ENCODE measurements around the gene CACNG6. TPM values are rescaled to one million over a fixed set of nuclear protein-coding genes. Genes with fewer than 3 reads are reported as not detected.
A peak's percentile ranks its signal among the peaks of the same experiment; 100 is the strongest.

Gene CACNG6
- total and polyA plus RNA-seq, 3 experiments from 2014 or later, result not detected

DNA sequence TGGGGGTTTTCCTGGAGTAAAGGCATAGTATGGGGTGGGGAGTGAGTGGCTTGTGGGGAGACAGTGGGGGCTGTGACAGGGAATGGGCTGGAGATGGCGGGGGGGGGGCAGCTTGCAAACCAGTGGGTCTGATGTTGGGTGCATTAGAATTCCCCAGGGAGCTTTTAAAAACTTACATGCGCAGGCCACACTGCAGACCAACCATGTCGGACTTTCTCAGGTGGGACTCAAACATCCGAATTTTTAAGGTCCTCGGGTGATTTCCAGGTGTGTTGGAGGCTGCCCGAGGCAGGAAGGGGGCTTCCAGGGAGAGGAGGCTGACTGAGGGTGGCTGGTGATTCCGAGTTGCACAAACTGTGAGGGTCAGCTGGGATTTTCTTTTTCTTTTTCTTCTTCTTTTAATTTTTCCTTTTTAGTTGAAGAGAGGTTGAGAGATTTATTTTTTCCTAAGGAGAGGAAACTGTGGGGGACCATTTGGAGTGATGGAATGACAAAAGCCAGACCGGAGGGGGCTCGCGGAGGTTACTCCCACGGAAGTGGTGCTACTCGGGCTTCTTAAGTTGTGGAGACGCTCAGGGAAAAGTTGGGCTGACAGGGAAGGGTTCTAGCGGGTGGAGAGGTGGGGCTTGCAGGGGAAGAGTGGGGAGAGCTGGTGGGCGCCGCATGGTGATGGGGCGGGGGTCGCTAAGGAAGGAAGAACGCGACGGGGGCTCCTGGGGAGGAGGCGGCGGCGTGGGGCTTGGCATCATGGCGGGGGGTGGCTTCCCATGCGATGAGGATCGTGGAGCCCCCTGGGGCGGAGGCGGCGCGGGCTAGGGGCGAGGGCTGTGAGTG is 29.7 kb upstream of the CACNG6 start:
- CTCF ChIA-PET, result no interaction called here
- POLR2A ChIA-PET, result no interaction called here
- no peak overlapping the region for H3K27ac ChIP-seq (ENCODE audit: low read depth, low read length)
- DNase-seq, result no peak
- no peaks in the 10 kb centered on the region for H3K36me3 ChIP-seq (ENCODE audit: insufficient read depth, low read length)
- H3K4me1 ChIP-seq (ENCODE audit: insufficient read depth, low read length), result no peaks in the 10 kb centered on the region
- peaks cover 62 to 79% of the 10 kb centered on the region in 2 donors for H3K27me3 Mint-ChIP-seq
- no peak overlapping the region for H3K4me3 ChIP-seq (ENCODE audit: low read length)
- H3K9me3 ChIP-seq (ENCODE audit: low read length), result no peaks in the 10 kb centered on the region
- no peak overlapping the region for H3K4me3 Mint-ChIP-seq
- H3K4me1 Mint-ChIP-seq, result peaks cover 3 to 14% (median 7%) of the 10 kb centered on the region in 3 donors
- no peaks in the 10 kb centered on the region for H3K36me3 Mint-ChIP-seq
- H3K27ac Mint-ChIP-seq, result no peak overlapping the region
- peaks cover 31% of the 10 kb centered on the region for H3K27me3 ChIP-seq (ENCODE audit: insufficient read depth, low read length, poor library complexity, severe bottlenecking)
- H3K9me3 Mint-ChIP-seq, result peaks cover 0 to 2% (median 0%) of the 10 kb centered on the region in 5 donors

DNA sequence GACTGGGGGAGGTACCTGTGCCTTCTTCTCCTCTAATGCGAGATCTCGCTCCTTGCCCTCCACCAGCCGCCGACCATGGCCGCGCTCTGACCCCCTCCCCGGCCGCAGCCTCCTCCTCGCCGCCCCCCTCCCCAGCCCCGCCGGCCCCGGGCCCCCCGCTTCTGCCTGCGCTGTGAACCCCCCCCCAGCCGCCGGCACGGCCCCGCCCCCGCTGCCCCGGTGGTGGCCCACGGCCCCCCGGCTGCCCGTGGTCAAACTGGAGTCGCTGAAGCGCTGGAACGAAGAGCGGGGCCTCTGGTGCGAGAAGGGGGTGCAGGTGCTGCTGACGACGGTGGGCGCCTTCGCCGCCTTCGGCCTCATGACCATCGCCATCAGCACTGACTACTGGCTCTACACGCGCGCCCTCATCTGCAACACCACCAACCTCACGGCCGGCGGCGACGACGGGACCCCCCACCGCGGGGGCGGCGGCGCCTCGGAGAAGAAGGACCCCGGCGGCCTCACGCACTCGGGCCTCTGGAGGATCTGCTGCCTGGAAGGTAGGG is 28.5 kb upstream of the CACNG6 start, which contains the start of gene CACNG8:
TSS of gene CACNG8 (plus strand) at position 51 of the 545 bp plus-strand sequence.
- Histone ChIP-seq H3K9me3 (ENCODE audit: low read length) (no peaks in the 10 kb centered on the region), H3K4me1 (ENCODE audit: insufficient read depth, low read length) (no peaks in the 10 kb centered on the region), H3K4me3 (ENCODE audit: low read length) (no peak within 1 kb of the TSS), H3K27me3 (ENCODE audit: insufficient read depth, low read length, poor library complexity, severe bottlenecking) (peaks cover 34% of the 10 kb centered on the region), H3K36me3 (ENCODE audit: insufficient read depth, low read length) (no peaks in the 10 kb centered on the region), H3K27ac (ENCODE audit: low read depth, low read length) (no peak within 1 kb of the TSS)
- H3K4me1 Mint-ChIP-seq, result peaks cover 3 to 10% (median 5%) of the 10 kb centered on the region in 3 donors
- H3K9me3 Mint-ChIP-seq, result peaks cover 0 to 2% (median 0%) of the 10 kb centered on the region in 5 donors
- no peaks in the 10 kb centered on the region for H3K36me3 Mint-ChIP-seq
- H3K4me3 Mint-ChIP-seq, result no peak within 1 kb of the TSS
- peak within 1 kb of the TSS in 1 of 8 donors; percentile 65 for H3K27ac Mint-ChIP-seq
- POLR2A ChIA-PET, result no interaction called here
- CTCF ChIA-PET, result no interaction called here
- DNase-seq, result no peak
- peaks cover 53 to 77% of the 10 kb centered on the region in 2 donors for H3K27me3 Mint-ChIP-seq

DNA sequence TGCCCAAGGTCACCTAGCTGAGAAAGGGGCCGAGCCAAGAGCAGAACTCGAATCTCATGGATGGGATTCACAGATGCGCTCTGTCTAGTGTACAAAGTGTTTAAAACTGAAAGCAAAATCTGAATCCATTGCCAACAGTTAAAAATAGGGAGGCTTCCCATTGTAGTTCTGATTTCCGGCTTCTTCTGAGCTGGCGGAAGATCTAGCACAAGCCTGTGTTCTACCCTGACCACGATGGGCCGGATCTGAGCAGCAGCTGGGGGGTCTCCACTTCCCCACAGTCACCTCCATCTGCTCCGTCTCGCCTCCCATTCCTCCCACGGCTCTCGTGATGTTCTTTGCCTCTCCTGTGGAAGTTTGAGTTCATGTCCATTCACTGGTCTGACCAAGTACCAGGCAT is 26.3 kb upstream of the CACNG6 start:
- no peaks in the 10 kb centered on the region for H3K36me3 Mint-ChIP-seq
- ChIA-PET CTCF (interaction anchor here (1.2 kb wide), 1 partner anchor 59 kb away, joined by 3 read pairs; no protein-coding TSS in a partner anchor), POLR2A (no interaction called here)
- no peaks in the 10 kb centered on the region for H3K9me3 Mint-ChIP-seq
- H3K27me3 ChIP-seq (ENCODE audit: insufficient read depth, low read length, poor library complexity, severe bottlenecking), result peaks cover 26% of the 10 kb centered on the region
- peaks cover 0 to 6% (median 4%) of the 10 kb centered on the region in 3 donors for H3K4me1 Mint-ChIP-seq
- peaks cover 42 to 62% of the 10 kb centered on the region in 2 donors for H3K27me3 Mint-ChIP-seq
- DNase-seq, result no peak
- no peaks in the 10 kb centered on the region for H3K4me1 ChIP-seq (ENCODE audit: insufficient read depth, low read length)
- no peak overlapping the region for H3K4me3 ChIP-seq (ENCODE audit: low read length)
- no peaks in the 10 kb centered on the region for H3K9me3 ChIP-seq (ENCODE audit: low read length)
- H3K27ac ChIP-seq (ENCODE audit: low read depth, low read length), result no peak overlapping the region
- no peaks in the 10 kb centered on the region for H3K36me3 ChIP-seq (ENCODE audit: insufficient read depth, low read length)
- peak overlapping the region in 3 of 8 donors; percentile 27 to 62 (median 60) for H3K27ac Mint-ChIP-seq
- no peak overlapping the region for H3K4me3 Mint-ChIP-seq

DNA sequence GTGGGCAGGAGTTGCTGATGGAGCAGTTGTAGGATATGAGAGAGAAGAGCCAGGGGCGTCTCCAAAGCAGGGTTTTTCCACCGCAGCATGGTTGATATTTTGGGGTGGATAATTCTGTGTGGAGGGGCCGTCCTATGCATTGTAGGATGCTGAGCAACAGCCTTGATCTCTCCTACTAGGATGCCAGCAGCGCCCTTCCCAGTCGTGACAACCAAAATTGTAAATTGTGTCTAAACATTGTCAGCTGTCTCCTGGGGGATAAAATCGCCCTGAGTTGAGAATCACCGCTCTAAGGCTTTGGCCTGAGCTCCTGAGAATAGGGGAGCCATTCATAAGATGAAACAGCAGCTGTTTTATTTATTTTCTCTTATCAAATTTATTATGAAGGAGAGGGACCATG is 24.5 kb upstream of the CACNG6 start:
- Histone ChIP-seq H3K36me3 (ENCODE audit: insufficient read depth, low read length) (no peaks in the 10 kb centered on the region), H3K4me3 (ENCODE audit: low read length) (no peak overlapping the region), H3K4me1 (ENCODE audit: insufficient read depth, low read length) (no peaks in the 10 kb centered on the region), H3K27ac (ENCODE audit: low read depth, low read length) (no peak overlapping the region), H3K27me3 (ENCODE audit: insufficient read depth, low read length, poor library complexity, severe bottlenecking) (peaks cover 16% of the 10 kb centered on the region), H3K9me3 (ENCODE audit: low read length) (no peaks in the 10 kb centered on the region)
- H3K4me3 Mint-ChIP-seq, result no peak overlapping the region
- POLR2A ChIA-PET, result no interaction called here
- CTCF ChIA-PET, result no interaction called here
- DNase-seq, result no peak
- H3K4me1 Mint-ChIP-seq, result peaks cover 0 to 6% (median 4%) of the 10 kb centered on the region in 3 donors
- peaks cover 0 to 3% (median 0%) of the 10 kb centered on the region in 5 donors for H3K9me3 Mint-ChIP-seq
- no peaks in the 10 kb centered on the region for H3K36me3 Mint-ChIP-seq
- H3K27me3 Mint-ChIP-seq, result peaks cover 25 to 47% of the 10 kb centered on the region in 2 donors
- no peak overlapping the region for H3K27ac Mint-ChIP-seq

DNA sequence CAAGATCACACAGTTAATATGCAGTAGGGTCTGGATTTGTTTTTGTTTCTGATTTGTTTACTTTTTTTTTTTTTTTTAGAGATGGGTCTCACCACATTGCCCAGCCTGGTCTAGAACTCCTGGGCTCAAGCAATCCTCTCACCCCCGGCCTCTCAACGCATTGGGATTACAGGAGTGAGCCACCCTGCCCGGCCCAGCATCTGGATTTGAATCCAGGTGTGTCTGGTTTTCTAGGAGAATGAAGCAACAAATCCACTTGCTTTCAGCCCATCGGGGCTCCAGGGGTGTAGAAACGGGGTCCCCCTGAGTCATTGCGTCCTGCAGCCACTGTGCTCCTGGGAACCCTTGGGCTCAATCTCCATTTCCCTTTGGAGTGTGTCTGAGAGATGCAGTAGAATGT is 22.1 kb upstream of the CACNG6 start:
- ChIA-PET POLR2A (no interaction called here), CTCF (no interaction called here)
- Mint-ChIP-seq H3K4me3 (no peak overlapping the region), H3K4me1 (peaks cover 0 to 6% (median 4%) of the 10 kb centered on the region in 3 donors), H3K27me3 (peaks cover 24 to 44% of the 10 kb centered on the region in 2 donors), H3K27ac (no peak overlapping the region), H3K9me3 (peaks cover 0 to 3% (median 0%) of the 10 kb centered on the region in 5 donors), H3K36me3 (no peaks in the 10 kb centered on the region)
- Histone ChIP-seq H3K9me3 (ENCODE audit: low read length) (no peaks in the 10 kb centered on the region), H3K27ac (ENCODE audit: low read depth, low read length) (no peak overlapping the region), H3K27me3 (ENCODE audit: insufficient read depth, low read length, poor library complexity, severe bottlenecking) (peaks cover 15% of the 10 kb centered on the region), H3K4me3 (ENCODE audit: low read length) (no peak overlapping the region), H3K4me1 (ENCODE audit: insufficient read depth, low read length) (no peaks in the 10 kb centered on the region), H3K36me3 (ENCODE audit: insufficient read depth, low read length) (no peaks in the 10 kb centered on the region)
- no peak for DNase-seq

DNA sequence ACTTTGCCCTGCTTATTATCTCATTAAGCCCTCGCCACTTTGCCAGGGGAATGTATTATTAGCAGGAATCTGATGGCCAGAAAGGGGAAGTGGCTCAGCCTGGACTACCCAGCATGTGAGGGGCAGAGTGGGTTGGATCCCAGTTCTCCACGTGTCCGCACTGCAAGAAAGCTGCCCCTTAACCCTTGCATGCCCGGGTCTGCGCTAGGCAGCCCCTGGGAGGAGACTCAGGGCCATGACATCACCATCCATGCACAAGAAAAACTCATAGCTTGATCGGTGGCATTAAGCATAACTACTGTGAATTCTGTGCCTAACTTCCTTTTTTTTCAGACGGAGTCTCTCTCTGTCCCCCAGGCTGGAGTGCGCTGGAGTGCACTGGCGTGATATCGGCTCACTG is 19.8 kb upstream of the CACNG6 start:
- POLR2A ChIA-PET, result no interaction called here

DNA sequence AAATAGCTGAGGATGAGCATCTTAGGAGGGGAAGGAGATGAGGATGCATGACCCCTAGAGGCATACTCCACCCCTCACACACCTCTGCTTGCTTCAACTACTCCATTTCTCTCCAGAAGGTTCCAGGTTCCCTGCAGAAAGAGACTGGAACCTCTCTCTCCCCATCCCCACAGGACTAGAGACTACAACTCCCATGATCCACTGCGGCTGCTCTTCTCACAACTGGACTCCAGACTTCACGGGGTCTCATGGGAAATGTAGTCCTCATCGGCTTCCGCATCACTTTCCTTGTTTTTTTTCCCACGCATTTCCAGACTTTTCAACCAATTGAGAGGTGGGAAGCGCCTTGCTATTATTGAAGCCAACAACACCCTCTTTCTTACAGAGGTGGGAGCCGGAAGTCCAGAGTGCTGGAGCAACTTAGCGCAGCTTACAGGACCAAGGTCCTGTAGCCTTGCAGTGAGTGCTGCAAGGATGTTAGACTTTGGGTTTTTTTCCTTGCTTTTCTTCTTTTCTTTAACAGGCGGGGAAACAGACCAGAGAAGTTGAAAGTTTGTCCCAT is 13.9 kb upstream of the CACNG6 start:
- Histone ChIP-seq H3K36me3 (ENCODE audit: insufficient read depth, low read length) (no peaks in the 10 kb centered on the region), H3K4me1 (ENCODE audit: insufficient read depth, low read length) (peaks cover 8% of the 10 kb centered on the region), H3K4me3 (ENCODE audit: low read length) (peak overlapping the region; percentile 13), H3K27ac (ENCODE audit: low read depth, low read length) (no peak overlapping the region), H3K27me3 (ENCODE audit: insufficient read depth, low read length, poor library complexity, severe bottlenecking) (peaks cover 24% of the 10 kb centered on the region), H3K9me3 (ENCODE audit: low read length) (no peaks in the 10 kb centered on the region)
- ChIA-PET POLR2A (no interaction called here), CTCF (interaction anchor here (1.0 kb wide), 1 partner anchor 46 kb away, joined by 3 read pairs; no protein-coding TSS in a partner anchor)
- Mint-ChIP-seq H3K4me3 (peak overlapping the region; percentile 9 to 87 (median 81)), H3K27me3 (peaks cover 59 to 68% of the 10 kb centered on the region in 2 donors), H3K27ac (peak overlapping the region in 1 of 8 donors; percentile 19), H3K4me1 (peaks cover 21 to 32% (median 27%) of the 10 kb centered on the region in 3 donors), H3K9me3 (peaks cover 0 to 14% (median 13%) of the 10 kb centered on the region in 5 donors), H3K36me3 (peaks cover 0 to 11% (median 0%) of the 10 kb centered on the region in 3 donors)
- DNase-seq, result peak; percentile 40 to 67 (median 49)

More for the DNA sequence above, 19.8 kb upstream of the CACNG6 start:
- H3K4me3 Mint-ChIP-seq, result no peak overlapping the region
- H3K27me3 ChIP-seq (ENCODE audit: insufficient read depth, low read length, poor library complexity, severe bottlenecking), result peaks cover 6% of the 10 kb centered on the region
- peaks cover 24 to 38% of the 10 kb centered on the region in 2 donors for H3K27me3 Mint-ChIP-seq
- no peak overlapping the region for H3K27ac ChIP-seq (ENCODE audit: low read depth, low read length)
- CTCF ChIA-PET, result no interaction called here
- DNase-seq, result no peak
- no peaks in the 10 kb centered on the region for H3K4me1 ChIP-seq (ENCODE audit: insufficient read depth, low read length)
- H3K36me3 Mint-ChIP-seq, result no peaks in the 10 kb centered on the region
- H3K4me1 Mint-ChIP-seq, result no peaks in the 10 kb centered on the region
- H3K9me3 ChIP-seq (ENCODE audit: low read length), result no peaks in the 10 kb centered on the region
- H3K36me3 ChIP-seq (ENCODE audit: insufficient read depth, low read length), result no peaks in the 10 kb centered on the region
- H3K9me3 Mint-ChIP-seq, result peaks cover 0 to 3% (median 0%) of the 10 kb centered on the region in 5 donors
- H3K27ac Mint-ChIP-seq, result no peak overlapping the region
- H3K4me3 ChIP-seq (ENCODE audit: low read length), result no peak overlapping the region
